ENCODE results near the gene PPP1R3E. TPM values are rescaled to one million over a fixed set of nuclear protein-coding genes. Genes with fewer than 3 reads are reported as not detected.

The PPP1R3E gene
- total RNA-seq, 1 donor from 2014 or later: 9.0 TPM

DNA sequence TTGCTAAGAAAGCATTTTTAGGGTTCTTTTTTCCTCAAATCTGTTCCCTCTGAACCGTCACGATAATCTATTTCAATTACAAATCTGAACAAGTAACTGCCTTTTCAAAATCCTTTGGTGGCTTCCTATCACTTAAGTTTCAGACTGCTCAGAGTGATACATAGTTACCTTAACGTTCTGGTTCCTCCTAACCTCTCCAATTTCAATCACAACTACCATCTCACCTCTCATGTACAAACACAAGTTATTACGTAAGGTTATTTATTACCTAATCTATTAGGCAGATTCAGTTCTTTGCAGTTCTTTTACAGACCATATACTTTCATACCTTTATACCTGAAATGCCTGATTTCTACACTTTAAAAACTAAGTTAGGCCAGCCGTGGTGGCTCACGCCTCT is 52.8 kb downstream of the PPP1R3E start:
- H3K36me3 ChIP-seq: no peaks in the 10 kb centered on the region
- intact Hi-C loops (cut with micrococcal nuclease): no loop called here
- H3K9me3 ChIP-seq (replicated peaks): no peaks in the 10 kb centered on the region
- no peak for TF ChIP-seq CTCF (IDR thresholded peaks at IDR 0.05; ENCODE audit: borderline replicate concordance)
- no peak overlapping the region for H3K27ac ChIP-seq (replicated peaks)
- H3K4me1 ChIP-seq: no peaks in the 10 kb centered on the region
- peaks cover 25% of the 10 kb centered on the region for H3K27me3 ChIP-seq (ENCODE audit: low read depth)
- no peak for DNase-seq
- no peak overlapping the region for H3K4me3 ChIP-seq

GRCh38 chr14:23248601-23249000 is 54.1 kb downstream of the PPP1R3E start:
- Histone ChIP-seq H3K9me3 (replicated peaks) (no peaks in the 10 kb centered on the region), H3K27ac (replicated peaks) (no peak overlapping the region), H3K36me3 (no peaks in the 10 kb centered on the region), H3K4me3 (no peak overlapping the region), H3K27me3 (ENCODE audit: low read depth) (peaks cover 18% of the 10 kb centered on the region), H3K4me1 (no peaks in the 10 kb centered on the region)
- intact Hi-C loops (cut with micrococcal nuclease): no loop called here
- TF ChIP-seq CTCF (IDR thresholded peaks at IDR 0.05; ENCODE audit: borderline replicate concordance): no peak
- DNase-seq: no peak

Other genes starting within 250 kb of the PPP1R3E start
- 2.1 TPM for gene CDH24, start 245.3 kb downstream of the PPP1R3E start, total RNA-seq
- gene ACIN1, start 207.7 kb downstream of the PPP1R3E start, total RNA-seq: 64.6 TPM
- 25.2 TPM for gene C14orf119, start 207.4 kb downstream of the PPP1R3E start, total RNA-seq
- not detected for gene CIROP, start 197.9 kb downstream of the PPP1R3E start, total RNA-seq
- not detected for gene CEBPE, start 183.6 kb downstream of the PPP1R3E start, total RNA-seq
- 10.6 TPM for gene SLC7A8, start 119.2 kb downstream of the PPP1R3E start, total RNA-seq
- gene RNF212B, start 64.9 kb downstream of the PPP1R3E start, total RNA-seq: not detected
- 9.1 TPM for gene HOMEZ, start 16.7 kb downstream of the PPP1R3E start, total RNA-seq
- 37.5 TPM for gene BCL2L2, start 4.0 kb upstream of the PPP1R3E start, total RNA-seq
- gene PABPN1, start 18.6 kb upstream of the PPP1R3E start, total RNA-seq: 71.2 TPM
- 9.7 TPM for gene SLC22A17, start 50.0 kb upstream of the PPP1R3E start, total RNA-seq
- 3.6 TPM for gene EFS, start 62.3 kb upstream of the PPP1R3E start, total RNA-seq
- not detected for gene IL25, start 70.0 kb upstream of the PPP1R3E start, total RNA-seq
- gene CMTM5, start 74.2 kb upstream of the PPP1R3E start, total RNA-seq: 1.0 TPM
- 1,823 TPM for gene MYH6, start 105.4 kb upstream of the PPP1R3E start, total RNA-seq
- gene MYH7, start 132.8 kb upstream of the PPP1R3E start, total RNA-seq: 14,853 TPM
- gene NGDN, start 166.8 kb upstream of the PPP1R3E start, total RNA-seq: 17.2 TPM
- 0.74 TPM for gene ZFHX2, start 248.9 kb upstream of the PPP1R3E start, total RNA-seq